Activated CD4-positive, alpha-beta T cell treated with anti-CD3 and anti-CD28 coated beads, Interleukin-2, amount 50 U/mL, for 16 hours (primary cell): Measurements from ENCODE around the gene IRF8.
"Not testable (repeated sequence)": the region's sequence is repeated elsewhere in the genome, so short reads cannot be mapped to it uniquely, and the experiment has no call there.

Source experiments
- DNase-seq: peaks from one replicate; pipeline ENCODE4 v3.0.0-alpha.2; 2020

The IRF8 gene

GRCh38 chr16:85940214-85940613, 41.3 kb downstream of the IRF8 start:
- DNase-seq = no peak

DNA sequence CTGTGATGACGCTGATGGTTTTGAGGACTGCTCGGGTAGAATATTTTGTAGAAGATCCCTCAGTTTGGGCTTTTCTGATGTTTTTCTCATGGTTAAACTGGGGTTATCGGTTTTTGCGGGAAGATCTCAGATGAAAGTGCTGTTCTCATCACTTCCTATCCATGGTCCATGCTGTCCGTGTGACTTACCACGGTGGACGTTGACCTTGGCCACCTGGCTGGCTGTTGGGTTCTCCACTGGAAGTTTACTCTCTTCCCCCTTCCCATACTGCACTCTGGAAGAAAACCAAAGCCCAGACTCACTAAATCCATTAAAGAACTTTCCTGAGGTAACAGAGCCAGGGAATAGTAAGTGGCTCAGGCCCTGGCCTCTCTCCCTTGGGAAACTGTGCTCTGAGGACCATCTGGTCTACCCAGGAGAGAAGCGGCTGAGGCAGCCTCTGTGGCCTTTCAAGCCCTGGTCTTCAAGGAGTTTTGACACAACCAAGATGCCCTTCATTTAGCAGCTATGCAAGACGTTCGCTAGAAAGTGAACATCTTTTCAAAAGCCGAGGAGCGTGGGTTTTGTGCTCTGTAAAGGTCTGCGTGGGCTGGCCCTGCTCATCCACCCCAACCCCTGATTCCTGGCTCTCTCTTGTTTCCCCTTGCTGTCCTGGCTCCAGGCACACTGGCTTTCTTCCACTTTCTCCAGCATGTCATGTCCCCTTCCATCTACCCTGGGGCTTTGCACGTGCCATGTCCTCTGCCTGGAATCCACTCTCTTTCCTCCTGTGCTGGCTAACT, 43.1 kb downstream of the IRF8 start:
- DNase-seq = no peak

- DNase-seq = not testable (repeated sequence)
Measured at GRCh38 chr16:85942659-85943058, 43.7 kb downstream of the IRF8 start.

DNA sequence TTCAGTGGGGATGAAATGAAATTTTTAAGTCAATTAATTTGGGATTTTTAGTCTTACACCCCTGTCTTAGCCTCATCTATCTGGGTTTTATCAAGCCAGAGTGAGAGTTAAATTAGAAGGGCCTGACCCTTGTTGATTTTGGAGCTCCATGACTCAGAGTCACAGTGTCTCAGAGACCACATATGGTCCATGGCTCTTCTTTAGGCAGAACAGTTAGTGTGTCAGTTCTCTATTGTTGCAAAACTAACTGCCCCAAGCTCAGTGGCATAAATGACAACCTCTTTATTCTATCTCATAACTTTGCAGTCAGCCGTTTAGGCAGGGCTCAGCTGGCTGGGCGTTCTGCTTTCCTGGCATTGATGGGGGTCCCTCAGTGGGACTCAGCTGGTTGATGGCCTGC, 44.7 kb downstream of the IRF8 start:
- DNase-seq = no peak

- no peak for DNase-seq
Measured at GRCh38 chr16:85944572-85945423, 45.8 kb downstream of the IRF8 start.

DNA sequence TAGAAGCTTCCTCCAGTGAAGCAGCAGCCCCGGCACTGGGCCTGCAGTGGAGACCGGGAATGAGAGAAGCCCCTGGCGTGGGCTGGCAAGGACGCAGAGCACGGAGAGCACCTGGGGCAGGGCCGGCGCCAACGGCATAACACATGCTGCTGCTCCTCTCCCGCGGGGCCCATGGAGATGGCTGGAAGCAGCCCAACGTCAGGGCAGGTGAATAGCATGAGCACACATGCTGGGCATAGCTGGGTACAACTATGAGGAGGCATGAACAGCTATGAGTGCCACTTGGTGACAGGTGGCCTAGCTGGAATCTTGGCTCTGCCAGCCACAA, 46.4 kb downstream of the IRF8 start:
- no peak for DNase-seq

GRCh38 chr16:85946541-85947124, 47.7 kb downstream of the IRF8 start:
- no peak for DNase-seq

GRCh38 chr16:85947230-85948137, 48.5 kb downstream of the IRF8 start:
- peak; percentile 67 for DNase-seq

DNA sequence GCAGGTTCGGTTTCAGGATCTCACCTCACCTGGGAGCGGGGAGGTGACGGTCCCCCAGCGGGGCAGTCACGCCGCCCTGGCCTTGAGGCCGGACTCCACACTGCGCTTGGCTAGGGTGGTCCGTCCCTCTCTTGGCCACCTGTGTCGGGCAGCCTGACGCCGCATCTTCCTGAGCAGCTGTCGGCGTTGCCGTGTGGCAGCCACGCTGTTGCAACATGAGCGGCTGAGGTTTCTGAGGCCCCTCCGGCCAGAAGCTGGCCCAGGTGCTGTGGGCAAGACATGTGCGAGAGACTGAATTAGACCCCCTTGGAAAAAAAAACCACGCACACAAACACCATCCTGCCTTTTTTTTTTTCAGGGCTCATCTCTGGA, 49.2 kb downstream of the IRF8 start:
- DNase-seq = no peak

DNA sequence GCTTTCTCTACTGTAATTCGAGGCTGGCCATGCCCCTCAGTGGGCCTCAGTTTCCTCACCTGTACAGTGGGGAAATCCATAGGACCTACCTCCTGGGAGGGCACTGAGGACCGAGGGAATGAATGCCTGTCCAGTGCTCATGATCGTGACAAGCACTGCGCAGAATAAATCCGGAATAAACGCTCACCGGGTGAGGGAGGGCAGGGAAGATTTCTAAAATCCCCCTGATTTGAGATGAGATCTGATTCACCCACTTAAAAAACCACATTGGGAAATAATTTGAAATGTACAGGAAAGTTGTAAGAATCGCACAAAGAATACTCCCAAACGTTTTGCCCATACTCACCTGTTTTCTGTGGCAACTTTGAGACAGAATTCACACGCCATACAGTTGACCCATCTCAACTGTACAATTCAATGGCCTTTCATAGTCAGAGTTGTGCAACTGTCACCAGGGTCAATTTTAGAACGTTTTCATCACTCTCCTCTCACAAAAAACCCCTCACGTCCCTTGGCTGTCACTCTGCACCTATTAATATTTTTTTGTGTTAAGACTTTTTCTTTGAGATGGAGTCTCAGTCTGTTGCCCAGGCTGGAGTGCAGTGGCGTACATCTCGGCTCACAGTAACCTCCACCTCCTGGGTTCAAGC, 49.8 kb downstream of the IRF8 start:
- no peak for DNase-seq

DNA sequence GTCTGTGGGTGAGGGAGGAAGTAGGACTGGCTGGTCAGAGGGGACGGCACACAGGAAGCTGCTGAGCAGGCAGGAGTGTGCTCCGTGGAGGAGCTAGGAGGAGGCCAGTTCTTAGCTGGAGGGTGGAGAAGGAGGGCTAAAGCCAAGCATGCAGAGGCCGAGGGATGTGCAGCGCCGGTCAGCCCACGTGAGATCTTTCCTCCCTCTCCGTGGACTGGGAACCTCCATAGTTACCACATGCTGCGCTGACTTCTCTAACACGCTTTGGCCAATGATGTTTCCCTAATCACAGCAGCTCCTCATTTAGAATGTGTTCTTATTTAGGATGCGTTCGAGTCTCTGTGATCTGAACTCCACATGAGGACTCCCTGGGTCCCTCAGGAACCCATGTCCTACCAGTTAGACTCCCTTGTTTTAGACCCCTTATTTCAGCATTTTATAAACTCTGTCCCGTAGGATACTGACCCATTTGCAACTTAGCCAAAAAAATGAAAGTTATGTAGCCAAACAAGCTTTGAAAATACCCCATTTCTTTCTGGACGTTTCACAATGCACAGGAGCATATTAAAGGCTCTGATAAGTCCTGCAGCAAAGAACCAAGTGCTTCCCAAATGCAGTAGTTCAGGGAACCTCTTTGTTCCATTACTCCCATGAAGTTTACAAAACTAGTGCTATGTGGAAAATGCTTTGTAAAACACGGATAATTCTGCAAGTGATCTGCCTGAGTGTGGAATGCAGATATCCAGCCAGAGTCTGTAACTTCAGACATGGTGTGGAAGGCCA, 51.4 kb downstream of the IRF8 start:
- no peak for DNase-seq

- DNase-seq = no peak
Measured at GRCh38 chr16:85952197-85952596, 53.2 kb downstream of the IRF8 start.

GRCh38 chr16:85952811-85953210, 53.8 kb downstream of the IRF8 start:
- DNase-seq = no peak

- DNase-seq = no peak
Measured at GRCh38 chr16:85954927-85955519, 56.1 kb downstream of the IRF8 start.

DNA sequence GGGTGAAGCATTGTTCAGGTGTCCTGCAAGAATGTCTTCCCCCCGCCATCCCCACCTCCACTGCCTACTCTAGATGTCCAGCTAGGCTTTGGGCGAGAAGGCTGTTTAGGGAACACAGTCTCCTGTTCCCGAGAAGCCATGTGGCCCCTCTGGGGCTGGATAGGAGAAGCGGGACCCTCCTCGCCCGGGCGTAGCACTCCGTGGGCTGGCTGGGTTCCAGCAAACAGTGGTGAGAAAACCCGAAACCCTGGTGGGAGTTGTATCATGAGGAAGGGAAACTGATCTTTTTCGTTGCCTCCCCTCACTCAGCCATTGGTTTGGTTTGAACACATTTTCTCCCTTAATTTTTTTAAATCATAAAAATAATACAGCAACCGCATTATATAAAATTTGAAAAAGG, 56.6 kb downstream of the IRF8 start:
- DNase-seq = no peak

DNA sequence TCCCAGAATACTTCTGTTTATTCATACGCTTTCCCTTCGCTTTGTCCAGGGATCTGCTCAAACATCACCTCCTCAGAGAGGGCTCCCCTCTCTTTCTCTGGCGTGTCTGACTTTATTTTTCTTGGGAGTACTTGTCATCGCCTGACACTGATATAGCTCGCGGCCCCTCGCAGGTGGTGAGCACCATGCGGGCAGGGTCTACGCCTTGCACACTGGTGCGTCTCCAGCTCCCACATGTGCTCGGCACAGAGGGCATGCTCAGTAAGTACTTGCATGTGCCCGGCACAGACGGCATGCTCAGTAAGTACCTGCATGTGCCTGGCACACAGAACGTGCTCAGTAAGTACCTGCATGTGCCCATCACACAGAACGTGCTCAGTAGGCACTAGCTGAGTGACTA, 57.5 kb downstream of the IRF8 start:
- DNase-seq = no peak

GRCh38 chr16:85958731-85959130, 59.8 kb downstream of the IRF8 start:
- DNase-seq = no peak

DNA sequence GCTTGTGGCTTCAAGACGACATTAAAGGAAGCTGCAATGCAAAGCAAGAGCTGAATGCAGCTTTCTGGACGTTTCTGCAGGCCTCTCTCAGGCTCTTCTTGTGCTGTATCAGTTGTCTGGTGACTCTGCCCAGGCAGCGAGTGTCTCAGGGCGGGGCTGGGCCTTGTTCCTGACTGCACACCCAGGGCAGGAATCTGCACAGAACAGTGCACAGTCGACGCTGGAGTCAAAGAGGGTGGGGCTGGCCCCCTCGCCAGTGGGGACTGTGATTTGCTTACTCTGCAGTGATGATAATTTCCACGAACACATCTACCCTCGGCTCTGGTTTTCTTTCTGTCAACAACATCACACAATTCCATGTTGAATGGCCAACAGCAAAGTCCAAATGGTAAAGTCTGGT, 60.7 kb downstream of the IRF8 start:
- DNase-seq = no peak

DNA sequence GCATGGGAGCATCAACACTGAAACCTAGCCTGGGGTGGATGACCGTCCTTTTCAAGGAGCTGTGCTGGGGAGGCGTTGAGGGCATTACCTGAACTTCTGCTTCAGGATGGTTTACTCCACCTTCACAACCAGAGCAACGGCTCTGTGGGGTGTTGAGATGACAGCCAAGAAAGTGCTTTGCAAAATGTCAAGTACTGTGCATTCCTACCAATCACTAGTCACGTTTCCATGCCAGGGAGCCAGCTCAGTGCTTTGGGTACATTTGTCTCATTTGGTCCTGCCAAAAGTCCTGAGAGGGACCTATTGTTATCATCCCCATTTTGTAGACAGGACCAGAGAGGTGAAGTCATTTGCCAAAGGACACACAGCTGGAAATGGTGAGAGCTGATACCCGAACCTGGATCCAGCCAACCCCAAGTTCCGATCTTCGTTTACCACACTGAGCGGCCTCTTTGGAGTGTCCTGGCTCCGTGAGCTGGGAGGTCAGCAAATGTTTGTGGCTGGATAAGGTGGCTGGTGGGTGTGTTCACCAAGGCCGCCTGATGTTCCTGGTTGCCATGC, 61.6 kb downstream of the IRF8 start:
- no peak for DNase-seq

- DNase-seq = no peak
Measured at GRCh38 chr16:85961988-85962915, 63.3 kb downstream of the IRF8 start.
